Fibroblast of pulmonary artery (primary cell): ENCODE data around the gene STC2.
A peak's percentile ranks its signal among the peaks of the same experiment; 100 is the strongest.

ENCODE experiments used
- DNase-seq: peaks from one replicate; pipeline ENCODE4 v3.0.0-alpha.2; 2010; ENCODE audit warnings: low read depth
- H3K4me3 ChIP-seq: replicated peaks from 2 replicates; pipeline ENCODE4 v1.5.1; 2011; ENCODE audit warnings: low read depth, mild to moderate bottlenecking, control low read depth, low read length, moderate library complexity
- CTCF ChIP-seq: IDR thresholded peaks from 2 replicates; pipeline ENCODE4 v1.5.1; 2011; ENCODE audit warnings: mild to moderate bottlenecking, control low read depth, low read length, inconsistent platforms; ENCODE audit errors: missing control alignments

The STC2 gene

GRCh38 chr5:173323106-173323798 lies 5.0 kb downstream of the STC2 start:
- H3K4me3 ChIP-seq: no peak overlapping the region
- no peak for TF ChIP-seq CTCF
- no peak for DNase-seq

GRCh38 chr5:173321886-173322285 lies 6.3 kb downstream of the STC2 start:
- DNase-seq: peak; percentile 64
- TF ChIP-seq CTCF: no peak
- no peak overlapping the region for H3K4me3 ChIP-seq

- no peak overlapping the region for H3K4me3 ChIP-seq
- no peak for TF ChIP-seq CTCF
- DNase-seq: no peak
Observed at GRCh38 chr5:173320259-173320658, 8.0 kb downstream of the STC2 start.

- H3K4me3 ChIP-seq: no peak overlapping the region
- no peak for DNase-seq
- TF ChIP-seq CTCF: no peak
Observed at GRCh38 chr5:173319646-173320045, 8.6 kb downstream of the STC2 start.

GRCh38 chr5:173318881-173319620 lies 9.2 kb downstream of the STC2 start:
- TF ChIP-seq CTCF: no peak
- no peak for DNase-seq
- H3K4me3 ChIP-seq: no peak overlapping the region

- TF ChIP-seq CTCF: no peak
- no peak for DNase-seq
- no peak overlapping the region for H3K4me3 ChIP-seq
Observed at GRCh38 chr5:173318330-173318729, 9.9 kb downstream of the STC2 start.
